Hepatic stellate cell (primary cell): ENCODE measurements around the gene LCE6A.

Experiments
- DNase-seq: peaks from one replicate; pipeline ENCODE4 v3.0.0; 2011; ENCODE audit warnings: low spot score

Gene LCE6A

DNA sequence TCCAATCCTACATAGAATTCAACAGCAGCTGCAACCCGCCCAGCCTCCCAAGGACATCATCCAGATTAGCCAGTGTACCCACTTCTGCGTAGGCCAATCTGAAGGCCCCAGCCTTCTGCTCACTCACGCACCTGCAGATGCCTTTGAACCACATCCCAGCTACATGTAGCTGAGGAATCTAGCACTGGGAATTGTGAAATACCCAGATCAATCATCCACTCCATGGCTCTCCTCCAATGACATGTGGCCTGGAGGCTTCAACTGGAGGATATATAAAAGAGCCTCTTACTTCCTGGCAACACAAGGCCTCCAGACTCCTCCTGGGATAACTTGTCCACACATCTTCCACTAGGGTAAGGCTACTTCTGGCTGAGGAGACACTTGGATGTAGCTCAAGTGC, at the start of gene LCE6A:
LCE6A (plus strand) TSS at position 301 of the 400 bp plus-strand sequence. CDS start 665 bp downstream, outside the sequence.
- DNase-seq, result no peak

- no peak for DNase-seq
Observed at GRCh38 chr1:152795686-152796085, 47.0 kb upstream of the LCE6A start.

DNA sequence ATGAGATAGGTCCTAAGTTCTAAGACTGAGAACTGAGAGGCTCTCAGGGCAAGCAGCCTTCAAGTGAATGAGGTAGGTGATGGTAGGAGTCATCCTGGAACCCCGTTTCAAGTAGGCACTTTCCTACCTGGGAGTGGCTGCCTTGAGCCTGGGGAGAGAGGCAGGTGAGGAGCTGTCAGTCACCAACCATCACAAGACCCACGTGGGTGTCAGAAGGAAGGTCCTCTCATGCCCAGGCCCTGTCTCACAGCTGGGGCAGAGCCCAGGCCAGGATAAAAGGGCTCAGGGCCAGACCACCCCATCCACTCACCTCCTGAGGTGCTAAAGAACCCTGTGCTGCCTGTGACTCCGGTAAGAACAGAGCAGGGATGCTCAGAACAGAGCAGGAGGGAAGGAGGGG, 46.2 kb upstream of the LCE6A start, which contains the start of gene LCE1D:
LCE1D (plus strand) TSS at position 301 of the 400 bp plus-strand sequence. CDS start 1,074 bp downstream, outside the sequence.
- DNase-seq, result no peak

DNA sequence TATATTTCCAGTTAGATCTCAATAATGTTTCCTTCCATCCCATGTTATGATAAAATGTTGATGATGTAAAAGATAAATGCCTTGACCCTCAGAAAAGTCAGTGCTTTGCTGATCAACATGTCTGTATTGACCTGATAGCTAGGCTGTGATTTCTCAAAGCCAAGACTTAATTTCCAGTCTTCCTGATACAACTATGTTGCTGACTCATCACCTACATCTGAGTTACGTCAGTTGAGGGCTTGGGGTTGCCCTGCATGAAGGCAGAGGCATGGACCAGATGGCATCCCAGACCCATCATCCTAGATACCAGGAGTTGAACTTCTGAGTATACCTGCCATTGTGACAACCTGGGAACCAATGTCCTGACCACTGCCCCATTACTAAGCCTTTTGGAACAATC, 41.3 kb upstream of the LCE6A start:
- no peak for DNase-seq

GRCh38 chr1:152806576-152806975, 36.1 kb upstream of the LCE6A start, which contains the start of gene LCE1C:
Gene LCE1C, minus strand, starts transcription at chr1:152806651. Its CDS starts 1,173 bp downstream, at chr1:152805478.
- no peak for DNase-seq

- no peak for DNase-seq
Observed at GRCh38 chr1:152811050-152811449, 31.6 kb upstream of the LCE6A start.

DNA sequence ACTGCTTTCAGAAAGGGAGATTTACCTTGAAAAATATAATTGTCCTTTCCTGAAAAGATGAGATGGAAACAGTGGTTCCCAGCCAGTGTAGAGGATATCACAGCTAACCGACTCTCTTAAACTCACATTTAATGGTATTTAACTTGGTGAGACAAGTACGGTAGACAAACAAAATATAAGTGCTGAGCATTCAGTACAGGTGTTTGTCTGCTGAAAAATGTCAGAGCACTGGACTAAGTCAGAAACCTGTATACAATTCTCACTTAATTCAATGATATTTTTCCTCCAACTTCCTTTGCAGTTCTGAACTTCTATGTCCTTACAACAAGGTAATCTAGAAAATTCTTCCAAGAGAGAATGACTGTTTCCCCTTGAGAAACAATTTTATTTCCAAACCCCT, 31.0 kb upstream of the LCE6A start, which contains the start of gene LCE1B:
LCE1B (plus strand) TSS at position 301 of the 400 bp plus-strand sequence. CDS start 476 bp downstream, outside the sequence.
- no peak for DNase-seq

- no peak for DNase-seq
Observed at GRCh38 chr1:152817309-152817708, 25.3 kb upstream of the LCE6A start.

DNA sequence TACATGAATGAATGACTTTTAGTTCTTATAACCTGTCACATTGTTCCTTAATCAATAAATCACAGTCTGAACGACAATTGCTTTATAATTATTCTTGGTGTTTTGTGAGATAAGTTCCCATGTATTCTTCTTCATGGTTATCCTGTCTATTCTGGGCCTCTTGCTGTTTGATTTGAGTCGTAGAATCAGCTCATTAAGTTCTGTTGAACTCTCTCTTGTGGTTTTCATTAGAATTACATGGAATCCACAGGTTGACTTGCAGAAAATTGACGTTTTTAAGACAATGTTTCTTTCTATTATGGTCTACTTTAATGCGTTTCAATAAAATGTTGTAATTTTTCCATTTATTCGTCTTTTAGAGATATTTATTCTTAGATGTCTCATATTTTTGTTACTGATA, 19.4 kb upstream of the LCE6A start:
- DNase-seq, result no peak

GRCh38 chr1:152824964-152825363, 17.7 kb upstream of the LCE6A start:
- DNase-seq, result no peak

DNA sequence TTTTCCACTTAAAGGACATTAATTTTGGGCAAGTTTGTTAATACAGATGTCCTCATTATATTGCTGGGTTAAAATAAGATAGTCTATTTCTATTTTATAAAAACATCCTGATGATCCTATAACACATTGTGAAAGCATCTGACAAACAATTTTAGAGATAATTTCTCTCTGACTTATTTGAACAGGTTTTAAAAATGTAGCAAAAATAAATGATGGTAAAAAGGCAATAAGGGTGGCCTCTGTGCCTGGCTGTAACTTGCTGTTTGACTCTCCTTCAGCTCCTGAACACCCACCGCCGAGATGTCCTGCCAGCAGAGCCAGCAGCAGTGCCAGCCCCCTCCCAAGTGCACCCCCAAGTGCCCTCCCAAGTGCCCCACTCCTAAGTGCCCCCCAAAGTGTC, 15.5 kb upstream of the LCE6A start, which contains the start of gene LCE1A:
LCE1A (plus strand) TSS at position 301 of the 400 bp plus-strand sequence; CDS start at position 301, 0 bp downstream.
- DNase-seq, result no peak

GRCh38 chr1:152836870-152837269, 5.8 kb upstream of the LCE6A start:
- DNase-seq, result no peak

GRCh38 chr1:152855661-152856060, 13.0 kb downstream of the LCE6A start:
- no peak for DNase-seq

DNA sequence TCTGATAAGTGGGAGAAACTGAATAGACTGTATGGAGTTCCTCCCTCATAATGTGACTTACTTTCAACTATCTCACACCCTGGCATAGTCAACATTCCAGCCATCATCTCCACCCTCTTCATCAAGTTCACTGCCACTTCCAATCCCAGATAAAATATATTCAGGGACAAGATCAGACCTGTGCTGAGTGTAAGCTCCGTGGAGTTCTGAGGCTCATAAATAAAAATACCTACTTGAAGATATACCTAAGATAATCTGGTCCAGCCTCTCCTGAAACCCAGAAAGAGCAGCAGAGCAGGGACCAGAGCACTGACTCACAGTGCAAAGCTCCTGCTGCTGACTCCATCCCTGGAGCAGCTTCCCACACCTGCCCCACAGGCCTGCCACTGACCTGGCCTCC, 15.4 kb downstream of the LCE6A start:
- DNase-seq, result no peak

DNA sequence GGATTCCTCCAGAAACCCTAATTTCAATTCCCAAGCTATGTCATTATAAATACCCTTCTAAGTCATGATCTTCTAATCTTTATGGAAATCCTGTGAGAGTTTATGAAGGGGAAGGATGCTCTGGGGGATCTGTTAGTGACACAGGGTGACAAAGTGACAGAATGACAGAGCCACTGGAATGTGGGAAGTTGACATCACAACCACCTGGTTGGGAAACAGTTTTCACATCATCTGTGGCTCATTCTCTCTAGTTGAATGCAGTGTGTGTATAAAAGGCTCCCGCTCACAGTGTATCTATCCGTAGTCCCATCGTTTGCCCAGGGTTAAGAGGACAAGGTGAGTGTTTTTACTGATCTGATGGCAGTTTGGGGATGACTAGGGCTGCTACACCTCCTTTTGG, 17.0 kb downstream of the LCE6A start, which contains the start of gene LCE7A:
LCE7A (plus strand) TSS at position 301 of the 400 bp plus-strand sequence. CDS start 702 bp downstream, outside the sequence.
- no peak for DNase-seq

DNA sequence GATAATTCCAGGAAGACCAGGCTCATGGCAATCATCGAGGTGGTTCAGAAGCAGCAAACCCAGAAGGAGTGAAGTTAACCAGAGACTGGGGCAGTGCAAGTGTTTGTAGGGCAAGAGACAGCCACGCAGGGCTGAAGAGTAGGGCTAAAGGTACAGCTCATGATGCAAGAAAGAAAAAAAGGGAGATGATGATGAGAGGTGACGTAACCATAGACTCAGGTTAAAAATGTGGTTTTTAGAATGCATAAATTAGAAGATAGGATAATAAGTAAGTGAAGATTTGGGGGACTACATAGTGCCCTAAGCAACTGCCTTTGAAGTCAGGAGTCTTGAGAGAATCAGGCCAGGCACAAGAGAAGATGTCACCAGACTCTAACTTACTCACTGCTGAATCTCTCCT, 17.5 kb downstream of the LCE6A start:
- DNase-seq, result no peak

GRCh38 chr1:152861374-152861773, 18.7 kb downstream of the LCE6A start:
- DNase-seq, result no peak

GRCh38 chr1:152864443-152864842, 21.8 kb downstream of the LCE6A start:
- DNase-seq, result no peak

- no peak for DNase-seq
Observed at GRCh38 chr1:152866321-152866720, 23.7 kb downstream of the LCE6A start.

DNA sequence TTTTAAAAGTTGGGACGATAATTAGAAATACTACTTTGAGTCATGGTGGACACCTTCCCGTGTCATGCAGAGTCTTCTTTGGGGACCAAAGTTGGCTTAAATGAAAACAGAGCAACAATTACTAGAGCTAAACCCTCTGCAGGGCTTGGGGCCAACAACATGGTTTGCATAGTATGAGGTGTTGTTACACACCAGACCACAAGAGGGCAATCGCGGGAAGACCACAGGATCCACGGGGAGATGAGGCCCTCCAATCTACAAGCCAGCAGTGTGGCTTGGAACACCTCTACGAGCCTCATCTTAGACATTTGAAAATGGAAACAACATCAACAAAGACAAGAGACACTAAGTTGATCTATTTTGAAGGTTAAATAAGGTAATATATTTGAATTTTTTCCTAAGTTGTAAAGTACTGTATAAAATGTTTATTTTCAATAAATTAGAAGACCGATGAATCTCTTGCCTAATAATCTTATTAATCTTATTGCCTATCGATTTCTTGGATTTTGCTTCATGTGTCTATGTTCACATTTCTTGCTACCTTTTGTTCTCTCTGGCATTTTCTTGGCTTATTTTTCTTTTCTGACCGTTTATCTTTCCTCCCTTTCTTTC, 27.3 kb downstream of the LCE6A start:
- DNase-seq, result peak; percentile 72

- DNase-seq, result peak; percentile 32
Observed at GRCh38 chr1:152870831-152871730, 28.4 kb downstream of the LCE6A start.

GRCh38 chr1:152871731-152872126, 29.1 kb downstream of the LCE6A start:
- no peak for DNase-seq

- no peak for DNase-seq
Observed at GRCh38 chr1:152873495-152873894, 30.8 kb downstream of the LCE6A start.
